ENCODE data around the gene TMEM245.

GRCh38 chr9:108980893-108981292 is 138.9 kb downstream of the TMEM245 start:
- TF ChIP-seq GATA3 (IDR thresholded peaks at IDR 0.05; ENCODE audit: low read depth, low read length) (no peak), GATA2 (IDR thresholded peaks at IDR 0.05; ENCODE audit: low read depth, low read length) (no peak)

Measured in SH-SY5Y (cell line).